NCI-H345 treated with DMSO at 0.1 percent for 48 hours (cell line): ENCODE results near the gene GAL3ST3.
"Not testable (repeated sequence)": the region's sequence is repeated elsewhere in the genome, so short reads cannot be mapped to it uniquely, and the experiment has no call there.

ENCODE experiments used
- DNase-seq: peaks from one replicate; lab custom pipeline; 2025; ENCODE audit not compliant: unreplicated experiment; lab: John Stamatoyannopoulos, UW

GAL3ST3 gene, protein sequence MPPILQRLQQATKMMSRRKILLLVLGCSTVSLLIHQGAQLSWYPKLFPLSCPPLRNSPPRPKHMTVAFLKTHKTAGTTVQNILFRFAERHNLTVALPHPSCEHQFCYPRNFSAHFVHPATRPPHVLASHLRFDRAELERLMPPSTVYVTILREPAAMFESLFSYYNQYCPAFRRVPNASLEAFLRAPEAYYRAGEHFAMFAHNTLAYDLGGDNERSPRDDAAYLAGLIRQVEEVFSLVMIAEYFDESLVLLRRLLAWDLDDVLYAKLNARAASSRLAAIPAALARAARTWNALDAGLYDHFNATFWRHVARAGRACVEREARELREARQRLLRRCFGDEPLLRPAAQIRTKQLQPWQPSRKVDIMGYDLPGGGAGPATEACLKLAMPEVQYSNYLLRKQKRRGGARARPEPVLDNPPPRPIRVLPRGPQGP

DNA sequence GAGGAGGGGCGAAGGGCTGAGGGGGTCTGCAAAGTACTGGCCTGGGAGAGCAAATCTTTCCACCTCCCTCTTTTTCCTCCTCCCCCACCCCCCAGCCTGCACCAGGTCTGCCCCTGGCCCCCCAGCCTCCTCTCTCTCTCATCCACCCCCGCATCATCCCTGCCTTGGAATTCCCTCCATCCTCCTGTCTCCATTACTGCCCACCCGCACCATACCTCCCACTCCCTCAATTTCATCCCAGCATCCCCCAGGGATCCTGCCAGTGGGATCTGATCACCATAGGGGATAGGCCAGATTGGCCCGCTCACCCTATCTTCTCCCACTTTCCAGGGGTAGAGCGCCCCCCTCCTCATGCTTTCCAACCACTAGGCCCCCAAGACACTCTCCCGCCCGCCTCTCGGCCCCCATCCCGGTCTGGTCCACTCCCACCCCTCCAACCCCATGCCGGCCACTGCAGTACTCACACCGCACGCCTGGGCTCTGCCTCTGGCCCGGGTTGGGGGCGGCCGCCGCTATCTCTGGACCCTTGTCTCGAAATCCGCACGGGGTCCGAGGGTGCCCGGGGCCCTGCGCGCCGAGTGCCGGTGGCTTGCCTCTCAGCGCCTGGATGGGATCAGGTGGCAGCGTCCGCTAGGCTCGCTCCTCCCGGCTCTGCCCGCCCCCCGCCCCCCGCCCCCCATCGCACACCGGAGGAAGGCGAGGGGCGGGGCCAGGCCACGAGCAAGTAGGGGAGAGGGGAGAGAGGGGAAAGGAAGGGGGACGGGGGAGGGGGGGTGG lies at the start of gene GAL3ST3:
GAL3ST3 (minus strand) TSS at position 615 of the 777 bp plus-strand sequence. CDS start 3,746 bp downstream, outside the sequence.
- DNase-seq, result no peak

DNA sequence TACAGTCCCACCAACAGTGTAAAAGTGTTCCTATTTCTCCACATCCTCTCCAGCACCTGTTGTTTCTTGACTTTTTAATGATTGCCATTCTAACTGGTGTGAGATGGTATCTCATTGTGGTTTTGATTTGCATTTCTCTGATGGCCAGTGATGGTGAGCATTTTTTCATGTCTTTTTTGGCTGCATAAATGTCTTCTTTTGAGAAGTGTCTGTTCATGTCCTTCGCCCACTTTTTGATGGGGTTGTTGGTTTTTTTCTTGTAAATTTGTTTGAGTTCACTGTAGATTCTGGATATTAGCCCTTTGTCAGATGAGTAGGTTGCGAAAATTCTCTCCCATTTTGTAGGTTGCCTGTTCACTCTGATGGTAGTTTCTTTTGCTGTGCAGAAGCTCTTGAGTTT lies 43.2 kb upstream of the GAL3ST3 start:
- not testable (repeated sequence) for DNase-seq

DNA sequence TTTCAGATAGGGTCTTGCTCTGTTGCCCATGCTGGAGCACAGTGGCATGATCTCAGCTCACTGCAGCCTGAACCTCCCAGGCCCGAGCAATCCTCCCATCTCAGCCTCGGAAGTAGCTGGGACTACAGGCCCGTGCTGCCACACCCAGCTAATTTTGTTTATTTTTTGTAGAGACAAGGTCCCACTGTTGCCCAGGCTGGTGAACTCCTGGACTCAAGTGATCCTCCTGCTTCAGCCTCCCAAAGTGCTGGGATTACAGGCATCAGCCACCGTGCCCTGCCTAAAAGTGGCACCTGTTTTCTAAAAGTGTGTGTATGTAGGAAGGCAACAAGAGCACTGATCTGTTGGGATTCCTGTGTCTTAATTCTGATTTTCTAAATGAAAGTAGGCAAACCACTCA lies 41.3 kb upstream of the GAL3ST3 start:
- DNase-seq, result no peak

DNA sequence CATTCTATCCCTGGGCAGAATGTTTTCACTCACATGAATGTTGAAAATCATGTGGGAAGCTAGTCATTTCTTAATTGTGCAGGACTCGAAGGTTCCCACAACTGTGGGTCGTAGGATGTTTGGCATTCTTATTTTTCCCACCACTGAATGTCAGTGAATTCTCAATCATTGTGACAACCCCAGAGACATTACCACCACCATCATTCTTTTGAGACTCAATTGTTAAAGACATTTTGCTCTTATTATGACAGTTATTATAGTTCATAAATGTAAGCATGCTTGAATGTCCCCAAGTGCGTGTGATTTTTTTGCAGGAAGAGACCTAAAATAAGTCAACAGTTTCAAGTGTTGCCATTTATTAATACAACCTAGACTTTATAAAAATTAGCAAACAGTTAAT lies 40.1 kb upstream of the GAL3ST3 start:
- no peak for DNase-seq

DNA sequence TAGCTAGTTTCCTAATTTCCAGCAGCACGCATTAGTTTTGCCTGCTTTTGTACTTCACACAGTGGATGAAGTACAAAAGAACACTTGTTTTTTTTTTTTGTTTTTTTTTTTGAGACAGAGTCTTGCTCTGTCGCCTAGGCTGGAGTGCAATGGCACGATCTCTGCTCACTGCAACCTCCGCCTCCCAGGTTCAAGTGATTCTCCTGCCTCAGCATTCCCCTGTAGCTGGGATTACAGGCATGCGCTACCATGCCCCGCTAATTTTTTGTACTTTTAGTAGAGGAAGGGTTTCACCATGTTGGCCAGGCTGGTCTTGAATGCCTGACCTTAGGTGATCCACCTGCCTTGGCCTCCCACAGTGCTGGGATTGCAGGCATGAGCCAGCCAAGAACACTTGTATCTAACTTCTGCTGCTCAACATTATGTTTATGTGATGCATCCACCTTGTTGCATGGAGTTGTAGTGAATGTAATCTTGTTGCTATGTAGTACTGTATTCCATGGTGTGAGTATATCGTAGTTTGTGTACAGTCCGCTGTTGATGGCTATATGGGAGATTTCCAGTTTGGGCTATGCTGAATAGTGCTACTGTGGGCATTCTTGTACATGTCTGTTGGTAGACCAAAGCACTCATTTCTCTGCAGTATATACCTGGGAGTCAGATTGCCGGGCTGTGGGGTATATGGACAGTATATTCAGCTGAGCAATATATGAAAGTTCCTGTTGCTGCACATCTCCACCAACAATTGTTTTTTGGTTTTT lies 38.4 kb upstream of the GAL3ST3 start:
- DNase-seq, result no peak

DNA sequence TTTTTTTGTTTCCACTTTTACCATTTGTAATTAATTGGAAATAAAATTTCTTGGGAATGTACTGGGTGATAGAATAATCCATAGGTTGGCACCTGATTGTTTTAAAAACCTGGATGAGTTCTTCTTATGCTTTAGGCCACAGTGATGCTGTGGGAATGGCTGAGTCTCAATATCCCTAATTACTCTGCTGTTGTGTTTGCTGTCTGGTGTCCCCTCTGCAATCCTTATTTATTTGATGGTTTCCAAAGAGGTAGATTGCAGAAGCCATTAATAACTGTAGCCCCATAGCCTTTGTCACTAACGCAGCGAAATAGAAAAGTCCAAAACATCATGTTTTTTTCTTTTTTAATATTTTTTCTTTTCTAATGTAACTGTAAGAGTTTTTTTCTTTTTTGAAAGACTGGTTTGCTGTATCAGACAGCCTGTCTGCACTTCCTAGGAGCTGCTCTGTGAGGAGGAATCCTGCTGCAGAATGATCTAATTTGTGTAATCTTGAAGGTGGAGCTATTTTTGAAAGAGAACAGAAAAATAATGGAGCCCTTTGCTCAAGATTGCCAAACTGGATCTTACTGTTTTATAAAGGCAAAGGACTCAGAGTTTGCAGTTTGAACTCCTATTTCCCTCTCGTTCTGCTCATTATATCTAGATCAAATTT lies 36.0 kb upstream of the GAL3ST3 start:
- no peak for DNase-seq

DNA sequence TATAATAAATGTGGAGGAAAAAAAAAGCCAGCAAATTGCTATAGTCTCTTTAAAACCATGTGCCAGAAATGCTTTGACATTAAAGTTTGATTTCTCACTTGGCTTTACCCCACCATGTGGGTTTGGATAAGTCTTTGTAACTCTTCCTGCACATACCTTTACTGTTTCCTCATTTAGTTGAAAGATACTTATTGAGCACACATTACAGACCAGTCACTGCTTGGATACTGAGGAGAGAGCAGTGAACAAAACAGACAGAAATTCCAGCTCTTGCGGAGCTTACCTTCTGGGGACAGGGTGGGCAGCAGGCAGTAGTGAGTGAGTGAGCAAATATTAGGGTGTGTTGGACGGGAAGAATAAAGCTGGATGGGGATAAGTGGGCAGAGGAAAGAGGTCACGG lies 34.8 kb upstream of the GAL3ST3 start:
- no peak for DNase-seq

DNA sequence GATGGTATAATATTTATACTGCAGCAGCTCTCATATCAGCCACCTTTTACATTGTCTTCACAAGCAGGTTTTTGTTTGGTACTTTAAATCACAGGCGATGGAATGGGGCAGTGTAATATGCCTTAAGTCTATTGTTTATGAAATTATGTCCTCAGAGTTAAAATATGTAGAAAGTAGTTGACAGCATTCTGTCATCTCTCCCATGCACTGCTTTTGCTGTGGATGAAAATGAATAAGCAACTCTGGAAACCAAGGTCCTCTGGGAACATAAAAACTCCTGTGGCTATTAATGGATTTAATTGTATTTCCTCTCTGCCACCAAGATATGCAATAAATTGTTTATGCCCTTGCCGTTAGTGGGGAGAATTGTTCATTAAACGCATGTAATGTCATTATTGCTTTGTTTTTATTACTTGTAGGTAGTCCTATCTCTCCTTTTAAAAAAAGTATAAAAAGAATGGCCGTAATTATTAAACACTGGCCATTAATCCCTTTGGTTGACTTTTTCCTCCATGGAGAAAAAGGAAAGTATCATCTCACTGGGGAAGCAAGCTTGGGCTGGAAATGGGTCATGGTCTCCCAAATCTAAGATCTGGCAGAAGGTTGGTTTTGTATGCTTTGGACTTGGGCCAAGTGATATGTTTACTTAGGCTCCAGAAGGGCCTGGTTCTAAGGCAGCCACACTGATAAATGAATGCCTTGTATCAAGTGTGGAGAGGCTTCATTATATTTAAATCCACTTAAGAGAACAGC lies 34.2 kb upstream of the GAL3ST3 start:
- peak; percentile 71 for DNase-seq

DNA sequence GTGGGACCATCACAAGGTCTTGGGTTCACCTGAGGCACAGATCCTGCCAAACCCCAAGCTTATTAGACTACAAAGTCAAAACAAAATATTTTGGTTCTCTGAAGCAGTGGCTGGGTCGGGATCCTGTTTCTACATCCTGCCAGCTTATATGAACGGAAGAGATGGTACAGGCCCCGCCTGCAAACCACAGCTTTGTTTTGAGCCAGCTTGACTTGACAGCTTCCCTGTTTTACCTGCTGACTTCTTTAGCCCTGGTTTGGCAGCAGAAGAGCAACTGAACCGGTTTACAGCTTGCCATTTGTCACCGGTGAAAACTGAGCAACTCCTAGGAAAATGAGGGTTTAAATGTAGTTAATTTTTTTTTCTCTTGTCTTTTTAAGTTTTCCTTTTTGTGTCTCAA lies 32.5 kb upstream of the GAL3ST3 start:
- no peak for DNase-seq

DNA sequence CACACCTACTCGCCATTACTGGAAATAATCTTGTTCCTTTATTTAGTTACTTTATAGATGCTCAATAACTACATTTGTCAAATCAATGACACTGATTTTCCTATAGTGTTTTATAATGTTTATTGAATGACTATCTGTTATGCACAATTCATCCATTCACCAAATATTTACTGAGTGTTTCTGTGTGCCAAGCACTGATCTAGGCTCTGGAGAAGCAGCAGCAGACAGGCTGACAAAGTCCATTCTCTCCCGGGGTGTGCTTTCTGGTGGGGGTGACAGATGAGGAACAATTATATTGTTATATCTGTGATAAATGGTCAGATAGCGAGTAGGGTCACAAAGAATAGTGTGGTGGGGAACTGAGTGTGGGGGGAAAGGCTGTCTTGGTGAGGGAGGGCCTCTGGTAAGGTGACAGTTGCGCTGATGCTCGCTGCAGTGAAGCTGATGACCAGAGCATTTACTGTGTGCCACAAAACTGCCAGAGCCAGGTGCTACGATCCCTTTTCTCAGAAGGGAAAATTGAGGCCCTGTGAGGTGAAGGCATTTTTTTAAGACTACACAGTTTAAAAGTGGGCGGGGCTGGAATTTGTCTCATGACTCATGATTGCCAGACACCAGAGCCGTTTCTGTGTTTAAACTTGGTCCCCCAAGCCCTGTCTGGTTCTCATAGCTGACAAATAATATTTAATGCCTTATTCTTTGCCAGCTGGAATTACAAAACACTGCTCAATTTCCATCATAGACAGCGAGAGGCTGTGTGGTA lies 31.3 kb upstream of the GAL3ST3 start:
- no peak for DNase-seq

DNA sequence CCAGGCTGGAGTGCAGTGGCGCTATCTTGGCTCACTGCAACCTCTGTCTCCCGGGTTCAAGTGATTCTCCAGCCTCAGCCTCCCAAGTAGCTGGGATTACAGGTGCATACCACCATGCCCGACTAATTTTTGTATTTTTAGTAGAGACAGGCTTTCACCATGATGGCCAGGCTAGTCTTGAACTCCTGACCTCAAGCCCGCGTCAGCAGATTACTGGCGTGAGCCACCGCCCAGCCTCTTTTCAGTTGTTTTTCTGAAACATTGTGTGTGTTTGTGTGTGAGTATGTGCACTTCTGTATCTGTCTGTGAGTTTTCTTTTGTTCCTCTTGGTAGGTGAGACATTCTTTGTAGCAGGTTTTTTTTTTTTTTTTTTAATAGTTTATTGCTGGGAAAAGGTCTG lies 30.0 kb upstream of the GAL3ST3 start:
- DNase-seq, result not testable (repeated sequence)

DNA sequence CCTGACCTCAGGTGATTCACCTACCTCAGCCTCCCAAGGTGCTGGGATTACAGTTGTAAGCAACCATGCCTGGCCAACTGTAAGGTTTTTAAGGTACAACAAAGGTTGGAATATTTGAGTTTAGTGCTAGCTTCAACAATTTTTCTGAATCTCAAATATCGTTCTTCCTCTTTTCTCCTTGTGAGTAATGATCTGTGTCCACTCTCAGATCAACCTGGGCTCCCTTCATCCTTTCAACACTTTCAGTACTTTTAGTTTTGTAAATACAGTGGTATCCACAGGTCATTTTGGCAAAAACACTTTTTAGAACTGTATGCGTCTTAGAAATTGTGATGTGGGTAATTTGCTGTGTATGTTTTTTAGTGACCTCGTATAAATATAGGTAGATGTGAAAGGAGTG lies 29.0 kb upstream of the GAL3ST3 start:
- DNase-seq, result no peak

DNA sequence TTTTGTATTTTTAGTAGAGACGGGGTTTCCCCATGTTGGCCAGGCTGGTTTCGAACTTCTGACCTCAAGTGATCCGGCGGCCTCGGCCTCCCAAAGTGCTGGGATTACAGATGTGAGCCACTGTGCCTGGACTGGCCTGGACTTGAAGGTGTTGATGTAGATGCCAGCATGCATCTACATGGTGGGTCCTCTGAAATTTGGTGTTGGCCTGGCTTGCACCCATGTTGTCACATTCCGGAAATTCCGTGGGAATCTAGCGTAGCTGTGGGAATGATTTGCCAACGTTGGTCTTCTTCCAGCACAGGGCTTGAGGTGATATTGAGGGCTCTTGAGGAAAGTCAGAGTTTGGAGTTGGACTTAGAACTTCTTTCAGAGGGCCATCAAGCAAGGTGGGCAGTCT lies 27.6 kb upstream of the GAL3ST3 start:
- DNase-seq, result no peak

DNA sequence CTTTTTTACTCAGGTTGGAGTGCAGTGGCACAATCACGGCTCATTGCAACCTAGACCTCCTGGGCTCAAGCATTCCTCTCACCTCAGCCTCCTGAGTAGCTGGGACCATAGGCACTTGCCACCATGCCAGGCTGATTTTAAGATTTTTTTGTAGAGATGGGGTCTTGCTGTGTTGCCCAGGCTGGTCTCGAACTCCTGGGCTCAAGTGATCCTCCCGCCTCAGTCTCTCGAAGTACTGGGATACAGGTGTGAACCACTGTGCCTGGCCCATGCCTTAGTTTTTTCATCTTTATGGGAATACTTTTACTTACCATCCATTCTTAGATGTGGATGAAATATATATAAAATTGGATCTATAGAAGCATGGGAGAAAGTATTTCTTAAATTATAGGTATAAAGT lies 26.3 kb upstream of the GAL3ST3 start:
- DNase-seq, result no peak

DNA sequence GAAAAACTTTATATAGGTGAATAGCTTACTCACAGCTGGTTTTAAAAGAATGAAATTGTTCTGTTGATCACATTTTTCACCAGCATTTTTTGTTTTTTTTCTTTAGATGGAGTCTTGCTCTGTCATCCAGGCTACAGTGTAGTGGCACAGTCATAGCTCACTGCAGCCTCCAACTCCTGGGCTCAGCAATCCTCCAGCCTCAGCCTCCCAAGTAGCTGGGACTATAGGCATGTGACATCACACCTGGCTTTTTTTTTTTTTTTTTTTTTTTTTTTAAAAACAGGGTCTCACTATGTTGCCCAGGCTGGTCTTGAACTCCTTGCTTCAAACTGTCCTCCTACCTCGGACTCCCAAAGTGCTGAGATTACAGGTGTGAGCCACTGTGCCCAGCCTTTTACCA lies 24.7 kb upstream of the GAL3ST3 start:
- no peak for DNase-seq

DNA sequence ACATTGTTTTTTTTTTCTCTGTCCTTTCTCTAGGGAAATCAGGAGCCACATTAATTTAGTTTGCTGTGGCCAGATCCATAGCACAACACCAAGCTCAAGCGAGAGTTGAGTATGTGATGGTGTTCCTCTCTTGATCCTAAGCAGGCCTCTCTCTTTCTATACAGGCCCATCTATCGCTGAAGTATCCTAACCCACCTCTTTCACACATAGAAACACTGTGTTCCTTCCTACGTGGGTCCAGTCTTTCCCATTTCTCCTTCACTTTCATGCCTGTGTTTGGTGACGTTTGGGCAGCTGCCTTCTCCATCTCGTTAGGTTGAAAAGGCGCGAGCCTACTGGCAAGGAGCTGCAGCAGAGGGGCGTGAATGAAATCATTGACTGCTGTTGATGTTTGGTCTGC lies 23.6 kb upstream of the GAL3ST3 start:
- DNase-seq, result no peak

DNA sequence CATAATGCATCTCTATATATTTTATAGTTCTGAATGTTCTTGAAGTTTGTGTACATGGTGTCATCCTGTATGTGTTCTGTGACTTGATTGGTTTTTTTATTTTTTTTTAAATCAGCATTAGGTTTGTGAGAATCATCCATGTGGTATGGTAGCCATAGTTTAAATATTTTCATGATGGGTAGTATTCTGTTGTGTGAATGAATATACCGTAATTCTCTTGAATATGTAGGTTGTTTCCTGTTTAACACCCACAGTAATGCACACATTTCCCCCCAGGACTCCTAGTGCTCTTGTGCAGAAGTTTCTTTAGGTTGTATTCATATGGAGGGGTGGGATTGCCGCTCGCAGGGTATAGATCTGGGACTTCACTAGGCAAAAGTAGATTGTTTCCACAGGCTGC lies 23.1 kb upstream of the GAL3ST3 start:
- DNase-seq, result no peak

DNA sequence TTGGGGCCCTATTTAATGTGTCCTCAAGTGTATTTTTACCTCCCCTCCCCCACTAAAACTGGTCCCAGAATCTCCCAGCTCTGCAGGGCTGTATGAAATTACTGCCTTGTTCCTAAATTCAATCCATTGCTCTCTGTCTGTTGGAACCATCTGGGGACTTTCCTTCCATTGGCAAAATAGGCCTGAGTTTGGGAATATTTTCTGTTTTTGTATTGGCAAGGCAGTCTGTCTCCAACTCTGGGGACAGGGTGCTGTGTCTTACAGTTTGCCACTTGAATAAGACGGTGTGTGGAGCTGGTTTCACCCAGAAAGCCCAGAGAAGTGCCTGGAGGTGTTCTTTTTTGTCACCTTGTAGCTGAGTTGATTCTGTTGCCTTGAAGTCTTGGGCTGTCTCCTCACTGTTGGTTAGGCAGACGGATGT lies 22.4 kb upstream of the GAL3ST3 start:
- DNase-seq, result no peak

DNA sequence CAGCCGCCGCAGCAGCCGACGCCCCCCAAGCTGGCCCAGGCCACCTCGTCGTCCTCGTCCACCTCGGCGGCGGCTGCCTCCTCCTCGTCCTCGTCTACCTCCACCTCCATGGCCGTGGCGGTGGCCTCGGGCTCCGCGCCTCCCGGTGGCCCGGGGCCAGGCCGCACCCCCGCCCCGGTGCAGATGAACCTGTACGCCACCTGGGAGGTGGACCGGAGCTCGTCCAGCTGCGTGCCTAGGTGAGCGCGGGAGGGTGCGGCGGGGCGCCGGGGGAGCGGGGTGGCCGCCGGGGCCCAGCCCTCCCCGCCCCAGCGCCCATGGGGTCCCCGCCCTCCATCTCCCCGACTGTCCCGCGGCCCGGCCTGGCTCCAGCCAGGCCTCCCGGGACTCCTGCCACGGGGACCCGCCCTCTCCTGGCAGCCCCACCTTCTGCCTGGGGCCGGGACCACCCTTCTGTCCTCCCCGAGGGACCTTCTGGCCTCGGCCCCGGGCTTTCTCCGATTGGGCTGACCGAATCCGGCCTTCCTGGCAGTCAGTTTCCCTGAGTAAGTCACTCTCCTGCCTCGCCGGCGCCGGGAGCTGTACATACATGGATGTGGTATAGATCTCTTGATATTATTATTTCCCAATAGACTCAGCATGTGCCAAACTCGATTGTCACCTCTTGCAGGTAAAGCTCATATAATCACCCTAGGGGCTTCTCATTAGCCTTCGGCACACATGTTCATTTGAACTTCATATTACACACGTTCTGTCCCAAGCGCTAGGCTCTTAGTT lies 21.8 kb upstream of the GAL3ST3 start:
- no peak for DNase-seq
